Tibial artery (tissue), 4 donors: ENCODE measurements around the gene VPS13D.

Experiments
- DNase-seq, 2 donors: peaks; one replicate each; pipeline ENCODE4 v3.0.0-alpha.2; 2019
- H3K27ac ChIP-seq, 2 donors: fragments of 200-600 bp; sonication (generic) in 1 of 2; 1 replicate in 1 of 2; 2 replicates in 1 of 2; pipeline ENCODE4 v1.5.1; 2018 to 2019; ENCODE audit warnings: mild to moderate bottlenecking in 1 of 2
- H3K27me3 ChIP-seq, 2 donors: fragments of 200-600 bp; sonication (generic) in 1 of 2; one replicate each; pipeline versions ENCODE4 v1.5.1 to v1.6.0; 2016 to 2019
- H3K36me3 ChIP-seq, 3 donors: fragments of 200-600 bp; sonication (generic) in 2 of 3; one replicate each; pipeline ENCODE4 v1.5.1; 2016 to 2019; ENCODE audit warnings: mild to moderate bottlenecking in 2 of 3
- H3K4me1 ChIP-seq, 4 donors: fragments of 200-600 bp; sonication (generic) in 2 of 4; 1 replicate in 3 of 4; 2 replicates in 1 of 4; pipeline ENCODE4 v1.5.1; 2016 to 2019
- H3K4me3 ChIP-seq, 2 donors: fragments of 200-600 bp; sonication (generic) in 1 of 2; 1 replicate in 1 of 2; 2 replicates in 1 of 2; pipeline ENCODE4 v1.5.1; 2018 to 2019; ENCODE audit warnings: mild to moderate bottlenecking in 2 of 2
- H3K9me3 ChIP-seq, 3 donors: fragments of 200-600 bp; sonication (generic) in 1 of 3; one replicate each; pipeline ENCODE4 v1.5.1; 2016 to 2019
- CTCF ChIP-seq, 2 experiments: fragments of 200-600 bp in 1 of 2; fragments of 450-650 bp in 1 of 2; IDR thresholded peaks; one replicate each; pipeline ENCODE4 v1.5.1; 2017 to 2019; ENCODE audit warnings: antibody characterized with exemption in 2 of 2, mild to moderate bottlenecking in 1 of 2, moderate library complexity in 1 of 2
- intact Hi-C: fragments of 100-400 bp; cut with DNase I; formaldehyde crosslinking; loops from one replicate; pipeline ENCODE4 v1.15.0; 2023; ENCODE audit warnings: low total_unique reads

Gene VPS13D

GRCh38 chr1:12486401-12487005, 256.7 kb downstream of the VPS13D start:
- H3K27ac ChIP-seq, result peak overlapping the region; percentile 38 to 42
- H3K4me1 ChIP-seq, result peaks cover 0 to 39% (median 24%) of the 10 kb centered on the region in 4 donors

GRCh38 chr1:12487520-12487919, 257.7 kb downstream of the VPS13D start:
- H3K27ac ChIP-seq, result no peak overlapping the region
- intact Hi-C loops, result no loop called here
- no peak for TF ChIP-seq CTCF (IDR thresholded peaks at IDR 0.05)
- no peaks in the 10 kb centered on the region for H3K9me3 ChIP-seq
- H3K36me3 ChIP-seq, result peaks cover 0 to 11% (median 0%) of the 10 kb centered on the region in 3 donors
- peaks cover 0 to 35% (median 22%) of the 10 kb centered on the region in 4 donors for H3K4me1 ChIP-seq
- no peaks in the 10 kb centered on the region for H3K27me3 ChIP-seq
- peak in 1 of 2 donors; percentile 53 for DNase-seq
- no peak overlapping the region for H3K4me3 ChIP-seq

More at GRCh38 chr1:12486401-12487005, 256.7 kb downstream of the VPS13D start:
- no peaks in the 10 kb centered on the region for H3K27me3 ChIP-seq
- H3K4me3 ChIP-seq, result no peak overlapping the region
- no peaks in the 10 kb centered on the region for H3K9me3 ChIP-seq
- H3K36me3 ChIP-seq, result peaks cover 0 to 11% (median 0%) of the 10 kb centered on the region in 3 donors
- no peak for TF ChIP-seq CTCF (IDR thresholded peaks at IDR 0.05)
- DNase-seq, result peak; percentile 62 to 86
- intact Hi-C loops, result no loop called here

GRCh38 chr1:12488666-12489354, 259.0 kb downstream of the VPS13D start:
- DNase-seq, result no peak
- Histone ChIP-seq H3K4me1 (peaks cover 0 to 35% (median 21%) of the 10 kb centered on the region in 4 donors), H3K36me3 (peaks cover 0 to 11% (median 0%) of the 10 kb centered on the region in 3 donors), H3K9me3 (no peaks in the 10 kb centered on the region), H3K4me3 (no peak overlapping the region), H3K27me3 (no peaks in the 10 kb centered on the region), H3K27ac (no peak overlapping the region)
- intact Hi-C loops, result no loop called here
- TF ChIP-seq CTCF (IDR thresholded peaks at IDR 0.05), result no peak

GRCh38 chr1:12490532-12491142, 260.8 kb downstream of the VPS13D start:
- intact Hi-C loops, result no loop called here
- H3K27ac ChIP-seq, result no peak overlapping the region
- TF ChIP-seq CTCF (IDR thresholded peaks at IDR 0.05), result no peak

GRCh38 chr1:12491656-12492055, 261.8 kb downstream of the VPS13D start:
- no peak overlapping the region for H3K27ac ChIP-seq
- H3K36me3 ChIP-seq, result peaks cover 0 to 11% (median 0%) of the 10 kb centered on the region in 3 donors
- no peak for DNase-seq
- H3K27me3 ChIP-seq, result no peaks in the 10 kb centered on the region
- no peak overlapping the region for H3K4me3 ChIP-seq
- H3K4me1 ChIP-seq, result peaks cover 0 to 30% (median 20%) of the 10 kb centered on the region in 4 donors
- intact Hi-C loops, result no loop called here
- no peak for TF ChIP-seq CTCF (IDR thresholded peaks at IDR 0.05)
- H3K9me3 ChIP-seq, result no peaks in the 10 kb centered on the region

More at GRCh38 chr1:12490532-12491142, 260.8 kb downstream of the VPS13D start:
- no peak overlapping the region for H3K4me3 ChIP-seq
- peak in 1 of 2 donors; percentile 40 for DNase-seq
- no peaks in the 10 kb centered on the region for H3K27me3 ChIP-seq
- peaks cover 0 to 30% (median 16%) of the 10 kb centered on the region in 4 donors for H3K4me1 ChIP-seq
- H3K9me3 ChIP-seq, result no peaks in the 10 kb centered on the region
- peaks cover 0 to 11% (median 0%) of the 10 kb centered on the region in 3 donors for H3K36me3 ChIP-seq
